GM23338 (cell line): ENCODE measurements around the gene RNF20. TPM values are rescaled to one million over a fixed set of nuclear protein-coding genes. Genes with fewer than 3 reads are reported as not detected.

Experiments
- ATAC-seq: fragments of 200-7000 bp; cut with Tn5 transposase; 3 replicates; pipeline ENCODE4 v1.9.1; 2020
- DNase-seq: peaks from one replicate; pipeline ENCODE4 v3.0.0-alpha.2; 2015; ENCODE audit warnings: low spot score
- H2AFZ ChIP-seq: fragments of 200-600 bp; sonication (generic); 2 replicates; pipeline ENCODE4 v1.8.0; 2016; ENCODE audit warnings: antibody characterized with exemption, mild to moderate bottlenecking, moderate library complexity
- H3F3A ChIP-seq: fragments of 200-600 bp; sonication (generic); replicated peaks from 2 replicates; pipeline ENCODE4 v1.8.0; 2017; ENCODE audit warnings: antibody characterized with exemption, mixed run types, low read depth
- H3K27ac ChIP-seq: fragments of 200-600 bp; sonication (generic); 2 replicates; pipeline ENCODE4 v1.6.1; 2016; ENCODE audit warnings: low read depth
- H3K27me3 ChIP-seq: fragments of 200-600 bp; sonication (generic); 2 replicates; pipeline ENCODE4 v1.8.0; 2016; ENCODE audit warnings: mild to moderate bottlenecking, mixed run types, moderate library complexity; ENCODE audit not compliant: insufficient read depth
- H3K36me3 ChIP-seq: fragments of 200-600 bp; sonication (generic); 2 replicates; pipeline ENCODE4 v1.8.0; 2016; ENCODE audit warnings: mild to moderate bottlenecking; ENCODE audit not compliant: insufficient read depth
- H3K4me1 ChIP-seq: fragments of 200-600 bp; sonication (generic); 2 replicates; pipeline ENCODE4 v1.8.0; 2016; ENCODE audit warnings: mild to moderate bottlenecking, moderate library complexity; ENCODE audit not compliant: insufficient read depth
- H3K4me2 ChIP-seq: fragments of 200-600 bp; sonication (generic); 2 replicates; pipeline ENCODE4 v1.7.1; 2017; ENCODE audit warnings: mixed run types
- H3K4me3 ChIP-seq: fragments of 200-600 bp; sonication (generic); 2 replicates; pipeline ENCODE4 v1.6.1; 2016; ENCODE audit warnings: mixed run types
- H3K79me2 ChIP-seq: fragments of 200-600 bp; sonication (generic); replicated peaks from 2 replicates; pipeline ENCODE4 v1.8.0; 2017; ENCODE audit warnings: mild to moderate bottlenecking; ENCODE audit not compliant: insufficient read depth
- H3K9me2 ChIP-seq: fragments of 200-600 bp; sonication (generic); 2 replicates; pipeline ENCODE4 v1.8.0; 2017; ENCODE audit not compliant: insufficient read depth
- H4K20me1 ChIP-seq: fragments of 200-600 bp; sonication (generic); replicated peaks from 2 replicates; pipeline ENCODE4 v1.8.0; 2017; ENCODE audit warnings: mild to moderate bottlenecking; ENCODE audit not compliant: insufficient read depth
- H3K27ac Mint-ChIP-seq: 2 replicates; pipeline ENCODE4 v1.8.0; 2020; ENCODE audit warnings: inconsistent platforms, mild to moderate bottlenecking, moderate library complexity, mixed read lengths
- H3K27me3 Mint-ChIP-seq: 3 replicates; pipeline ENCODE4 v1.8.0; 2022; ENCODE audit warnings: low read depth, mild to moderate bottlenecking, moderate library complexity, mixed read lengths, inconsistent platforms; ENCODE audit not compliant: insufficient read depth, poor library complexity
- H3K36me3 Mint-ChIP-seq: 3 replicates; pipeline ENCODE4 v1.8.0; 2021; ENCODE audit warnings: low read depth, mild to moderate bottlenecking, inconsistent platforms, moderate library complexity, mixed read lengths
- H3K4me1 Mint-ChIP-seq: 3 replicates; pipeline ENCODE4 v1.8.0; 2020; ENCODE audit warnings: mild to moderate bottlenecking, inconsistent platforms, mixed read lengths
- H3K4me3 Mint-ChIP-seq: 3 replicates; pipeline ENCODE4 v1.8.0; 2021; ENCODE audit warnings: moderate library complexity, mild to moderate bottlenecking, inconsistent platforms, mixed read lengths
- H3K9me3 Mint-ChIP-seq: 3 replicates; pipeline ENCODE4 v1.8.0; 2020; ENCODE audit warnings: moderate library complexity, mild to moderate bottlenecking, inconsistent platforms, mixed read lengths
- CREB1 ChIP-seq: fragments of 250-450 bp; sonication (Bioruptor Pico); IDR thresholded peaks from 2 replicates; pipeline ENCODE4 v1.5.0; 2020; ENCODE audit warnings: low read depth, mild to moderate bottlenecking, moderate library complexity
- ETS1 ChIP-seq: IDR thresholded peaks from 2 replicates; pipeline ENCODE4 v1.6.1; 2016; ENCODE audit warnings: antibody characterized with exemption
- EZH2 ChIP-seq: fragments of 200-600 bp; sonication (generic); IDR thresholded peaks from one replicate; pipeline ENCODE4 v1.8.0; 2017; ENCODE audit warnings: antibody characterized with exemption, mild to moderate bottlenecking, low read depth; ENCODE audit not compliant: unreplicated experiment
- EZH2phosphoT487 ChIP-seq: fragments of 200-600 bp; sonication (generic); IDR thresholded peaks from one replicate; pipeline ENCODE4 v1.8.1; 2018; ENCODE audit warnings: antibody characterized with exemption; ENCODE audit not compliant: unreplicated experiment
- JUNB ChIP-seq: IDR thresholded peaks from one replicate; pipeline ENCODE4 v1.6.1; 2016; ENCODE audit warnings: antibody characterized with exemption; ENCODE audit not compliant: unreplicated experiment
- NANOG ChIP-seq: IDR thresholded peaks from 2 replicates; pipeline ENCODE4 v1.6.1; 2016; ENCODE audit warnings: antibody characterized with exemption, borderline replicate concordance
- POLR2AphosphoS5 ChIP-seq: IDR thresholded peaks from 2 replicates; pipeline ENCODE4 v1.6.1; 2016; ENCODE audit warnings: antibody characterized with exemption, low read depth
- STAT1 ChIP-seq: IDR thresholded peaks from one replicate; pipeline ENCODE4 v1.6.1; 2016; ENCODE audit warnings: antibody characterized with exemption; ENCODE audit not compliant: unreplicated experiment
- ZNF114 ChIP-seq: fragments of 250-450 bp; sonication (Bioruptor Pico); IDR thresholded peaks from 2 replicates; pipeline ENCODE4 v1.5.0; 2020; ENCODE audit warnings: mild to moderate bottlenecking, moderate library complexity
- ZNF331 ChIP-seq: fragments of 250-450 bp; sonication (Bioruptor Pico); IDR thresholded peaks from 2 replicates; pipeline ENCODE4 v1.5.0; 2020; ENCODE audit warnings: low read depth, mild to moderate bottlenecking, moderate library complexity
- polyA plus RNA-seq: library from polyadenylated mRNA; unstranded; fragments of >200 nt; fragmentation: Nextera tagmentation; extraction: Ambion mirVana; gene quantifications from 2 replicates; pipeline ENCODE4 v1.2.1, GENCODE V29; 2016
- total RNA-seq: library from RNA; depleted of rRNA; stranded (reverse); fragments of >200 nt; shearing (Covaris generic); gene quantifications from 2 replicates; pipeline ENCODE4 v1.2.3, GENCODE V29; 2014
- TF ChIP-seq, protein P1 (sequence below), 2 experiments: fragments of 200-600 bp in 1 of 2; sonication (generic) in 1 of 2; conservative IDR thresholded peaks; 2 replicates each; pipeline versions ENCODE4 v1.5.1 to v1.6.1; 2016 to 2017; ENCODE audit warnings: antibody characterized with exemption in 2 of 2, low read depth in 2 of 2, mild to moderate bottlenecking in 2 of 2, moderate library complexity in 1 of 2
- TF ChIP-seq, protein P2 (sequence below): IDR thresholded peaks from one replicate; pipeline ENCODE4 v1.6.1; 2018; ENCODE audit warnings: antibody characterized with exemption; ENCODE audit not compliant: unreplicated experiment
- TF ChIP-seq, protein P3 (sequence below): fragments of 250-450 bp; sonication (Bioruptor Pico); IDR thresholded peaks from 2 replicates; pipeline ENCODE4 v1.5.0; 2020; ENCODE audit warnings: mild to moderate bottlenecking, moderate library complexity

Gene RNF20
- total and polyA plus RNA-seq, 2 experiments from 2014 or later, result 33.6 to 36.2 TPM

GRCh38 chr9:101524371-101524770 lies 9.3 kb upstream of the RNF20 start:
- Mint-ChIP-seq H3K27ac (peak overlapping the region; percentile 19; the same call in 1 of the 2 replicates), H3K36me3 (no peaks in the 10 kb centered on the region), H3K4me1 (peaks cover 16% of the 10 kb centered on the region), H3K9me3 (no peaks in the 10 kb centered on the region; the same call in 1 of the 3 replicates), H3K27me3 (no peaks in the 10 kb centered on the region), H3K4me3 (no peak overlapping the region)
- Histone ChIP-seq H3F3A (no peaks in the 10 kb centered on the region), H3K27ac (no peak overlapping the region), H2AFZ (peak overlapping the region; percentile 98), H3K4me2 (no peak overlapping the region), H3K27me3 (no peaks in the 10 kb centered on the region), H3K79me2 (no peaks in the 10 kb centered on the region), H3K4me1 (no peaks in the 10 kb centered on the region), H3K36me3 (no peaks in the 10 kb centered on the region), H4K20me1 (no peaks in the 10 kb centered on the region), H3K4me3 (no peak overlapping the region), H3K9me2 (no peaks in the 10 kb centered on the region)
- TF ChIP-seq ZNF331 (CRISPR knock-in tag) (no peak), EZH2phosphoT487 (no peak), POLR2AphosphoS5 (no peak), CREB1 (CRISPR knock-in tag) (no peak), ZNF114 (CRISPR knock-in tag) (no peak), STAT1 (no peak), EZH2 (no peak), ETS1 (no peak), JUNB (no peak), NANOG (no peak)
- TF ChIP-seq, protein P1, sequence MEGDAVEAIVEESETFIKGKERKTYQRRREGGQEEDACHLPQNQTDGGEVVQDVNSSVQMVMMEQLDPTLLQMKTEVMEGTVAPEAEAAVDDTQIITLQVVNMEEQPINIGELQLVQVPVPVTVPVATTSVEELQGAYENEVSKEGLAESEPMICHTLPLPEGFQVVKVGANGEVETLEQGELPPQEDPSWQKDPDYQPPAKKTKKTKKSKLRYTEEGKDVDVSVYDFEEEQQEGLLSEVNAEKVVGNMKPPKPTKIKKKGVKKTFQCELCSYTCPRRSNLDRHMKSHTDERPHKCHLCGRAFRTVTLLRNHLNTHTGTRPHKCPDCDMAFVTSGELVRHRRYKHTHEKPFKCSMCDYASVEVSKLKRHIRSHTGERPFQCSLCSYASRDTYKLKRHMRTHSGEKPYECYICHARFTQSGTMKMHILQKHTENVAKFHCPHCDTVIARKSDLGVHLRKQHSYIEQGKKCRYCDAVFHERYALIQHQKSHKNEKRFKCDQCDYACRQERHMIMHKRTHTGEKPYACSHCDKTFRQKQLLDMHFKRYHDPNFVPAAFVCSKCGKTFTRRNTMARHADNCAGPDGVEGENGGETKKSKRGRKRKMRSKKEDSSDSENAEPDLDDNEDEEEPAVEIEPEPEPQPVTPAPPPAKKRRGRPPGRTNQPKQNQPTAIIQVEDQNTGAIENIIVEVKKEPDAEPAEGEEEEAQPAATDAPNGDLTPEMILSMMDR (conservative IDR thresholded peaks at IDR 0.05; ENCODE audit: low read depth in 2 of 2), result no peak
- TF ChIP-seq, protein P2, sequence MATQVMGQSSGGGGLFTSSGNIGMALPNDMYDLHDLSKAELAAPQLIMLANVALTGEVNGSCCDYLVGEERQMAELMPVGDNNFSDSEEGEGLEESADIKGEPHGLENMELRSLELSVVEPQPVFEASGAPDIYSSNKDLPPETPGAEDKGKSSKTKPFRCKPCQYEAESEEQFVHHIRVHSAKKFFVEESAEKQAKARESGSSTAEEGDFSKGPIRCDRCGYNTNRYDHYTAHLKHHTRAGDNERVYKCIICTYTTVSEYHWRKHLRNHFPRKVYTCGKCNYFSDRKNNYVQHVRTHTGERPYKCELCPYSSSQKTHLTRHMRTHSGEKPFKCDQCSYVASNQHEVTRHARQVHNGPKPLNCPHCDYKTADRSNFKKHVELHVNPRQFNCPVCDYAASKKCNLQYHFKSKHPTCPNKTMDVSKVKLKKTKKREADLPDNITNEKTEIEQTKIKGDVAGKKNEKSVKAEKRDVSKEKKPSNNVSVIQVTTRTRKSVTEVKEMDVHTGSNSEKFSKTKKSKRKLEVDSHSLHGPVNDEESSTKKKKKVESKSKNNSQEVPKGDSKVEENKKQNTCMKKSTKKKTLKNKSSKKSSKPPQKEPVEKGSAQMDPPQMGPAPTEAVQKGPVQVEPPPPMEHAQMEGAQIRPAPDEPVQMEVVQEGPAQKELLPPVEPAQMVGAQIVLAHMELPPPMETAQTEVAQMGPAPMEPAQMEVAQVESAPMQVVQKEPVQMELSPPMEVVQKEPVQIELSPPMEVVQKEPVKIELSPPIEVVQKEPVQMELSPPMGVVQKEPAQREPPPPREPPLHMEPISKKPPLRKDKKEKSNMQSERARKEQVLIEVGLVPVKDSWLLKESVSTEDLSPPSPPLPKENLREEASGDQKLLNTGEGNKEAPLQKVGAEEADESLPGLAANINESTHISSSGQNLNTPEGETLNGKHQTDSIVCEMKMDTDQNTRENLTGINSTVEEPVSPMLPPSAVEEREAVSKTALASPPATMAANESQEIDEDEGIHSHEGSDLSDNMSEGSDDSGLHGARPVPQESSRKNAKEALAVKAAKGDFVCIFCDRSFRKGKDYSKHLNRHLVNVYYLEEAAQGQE, result no peak
- TF ChIP-seq, protein P3, sequence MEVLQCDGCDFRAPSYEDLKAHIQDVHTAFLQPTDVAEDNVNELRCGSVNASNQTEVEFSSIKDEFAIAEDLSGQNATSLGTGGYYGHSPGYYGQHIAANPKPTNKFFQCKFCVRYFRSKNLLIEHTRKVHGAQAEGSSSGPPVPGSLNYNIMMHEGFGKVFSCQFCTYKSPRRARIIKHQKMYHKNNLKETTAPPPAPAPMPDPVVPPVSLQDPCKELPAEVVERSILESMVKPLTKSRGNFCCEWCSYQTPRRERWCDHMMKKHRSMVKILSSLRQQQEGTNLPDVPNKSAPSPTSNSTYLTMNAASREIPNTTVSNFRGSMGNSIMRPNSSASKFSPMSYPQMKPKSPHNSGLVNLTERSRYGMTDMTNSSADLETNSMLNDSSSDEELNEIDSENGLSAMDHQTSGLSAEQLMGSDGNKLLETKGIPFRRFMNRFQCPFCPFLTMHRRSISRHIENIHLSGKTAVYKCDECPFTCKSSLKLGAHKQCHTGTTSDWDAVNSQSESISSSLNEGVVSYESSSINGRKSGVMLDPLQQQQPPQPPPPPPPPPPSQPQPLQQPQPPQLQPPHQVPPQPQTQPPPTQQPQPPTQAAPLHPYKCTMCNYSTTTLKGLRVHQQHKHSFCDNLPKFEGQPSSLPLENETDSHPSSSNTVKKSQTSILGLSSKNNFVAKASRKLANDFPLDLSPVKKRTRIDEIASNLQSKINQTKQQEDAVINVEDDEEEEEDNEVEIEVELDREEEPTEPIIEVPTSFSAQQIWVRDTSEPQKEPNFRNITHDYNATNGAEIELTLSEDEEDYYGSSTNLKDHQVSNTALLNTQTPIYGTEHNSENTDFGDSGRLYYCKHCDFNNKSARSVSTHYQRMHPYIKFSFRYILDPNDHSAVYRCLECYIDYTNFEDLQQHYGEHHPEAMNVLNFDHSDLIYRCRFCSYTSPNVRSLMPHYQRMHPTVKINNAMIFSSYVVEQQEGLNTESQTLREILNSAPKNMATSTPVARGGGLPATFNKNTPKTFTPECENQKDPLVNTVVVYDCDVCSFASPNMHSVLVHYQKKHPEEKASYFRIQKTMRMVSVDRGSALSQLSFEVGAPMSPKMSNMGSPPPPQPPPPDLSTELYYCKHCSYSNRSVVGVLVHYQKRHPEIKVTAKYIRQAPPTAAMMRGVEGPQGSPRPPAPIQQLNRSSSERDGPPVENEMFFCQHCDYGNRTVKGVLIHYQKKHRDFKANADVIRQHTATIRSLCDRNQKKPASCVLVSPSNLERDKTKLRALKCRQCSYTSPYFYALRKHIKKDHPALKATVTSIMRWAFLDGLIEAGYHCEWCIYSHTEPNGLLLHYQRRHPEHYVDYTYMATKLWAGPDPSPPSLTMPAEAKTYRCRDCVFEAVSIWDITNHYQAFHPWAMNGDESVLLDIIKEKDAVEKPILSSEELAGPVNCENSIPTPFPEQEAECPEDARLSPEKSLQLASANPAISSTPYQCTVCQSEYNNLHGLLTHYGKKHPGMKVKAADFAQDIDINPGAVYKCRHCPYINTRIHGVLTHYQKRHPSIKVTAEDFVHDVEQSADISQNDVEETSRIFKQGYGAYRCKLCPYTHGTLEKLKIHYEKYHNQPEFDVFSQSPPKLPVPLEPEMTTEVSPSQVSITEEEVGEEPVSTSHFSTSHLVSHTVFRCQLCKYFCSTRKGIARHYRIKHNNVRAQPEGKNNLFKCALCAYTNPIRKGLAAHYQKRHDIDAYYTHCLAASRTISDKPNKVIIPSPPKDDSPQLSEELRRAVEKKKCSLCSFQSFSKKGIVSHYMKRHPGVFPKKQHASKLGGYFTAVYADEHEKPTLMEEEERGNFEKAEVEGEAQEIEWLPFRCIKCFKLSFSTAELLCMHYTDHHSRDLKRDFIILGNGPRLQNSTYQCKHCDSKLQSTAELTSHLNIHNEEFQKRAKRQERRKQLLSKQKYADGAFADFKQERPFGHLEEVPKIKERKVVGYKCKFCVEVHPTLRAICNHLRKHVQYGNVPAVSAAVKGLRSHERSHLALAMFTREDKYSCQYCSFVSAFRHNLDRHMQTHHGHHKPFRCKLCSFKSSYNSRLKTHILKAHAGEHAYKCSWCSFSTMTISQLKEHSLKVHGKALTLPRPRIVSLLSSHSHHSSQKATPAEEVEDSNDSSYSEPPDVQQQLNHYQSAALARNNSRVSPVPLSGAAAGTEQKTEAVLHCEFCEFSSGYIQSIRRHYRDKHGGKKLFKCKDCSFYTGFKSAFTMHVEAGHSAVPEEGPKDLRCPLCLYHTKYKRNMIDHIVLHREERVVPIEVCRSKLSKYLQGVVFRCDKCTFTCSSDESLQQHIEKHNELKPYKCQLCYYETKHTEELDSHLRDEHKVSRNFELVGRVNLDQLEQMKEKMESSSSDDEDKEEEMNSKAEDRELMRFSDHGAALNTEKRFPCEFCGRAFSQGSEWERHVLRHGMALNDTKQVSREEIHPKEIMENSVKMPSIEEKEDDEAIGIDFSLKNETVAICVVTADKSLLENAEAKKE, result no peak
- DNase-seq (no peak), ATAC-seq (peak; percentile 46)
